GM21528 (cell line): Measurements from ENCODE around the gene LARGE1.
A peak's percentile ranks its signal among the peaks of the same experiment; 100 is the strongest.

Source experiments
- ATAC-seq: cut with Tn5 transposase; IDR thresholded peaks from one replicate; pipeline ENCODE4 v1.9.1; 2021; ENCODE audit warnings: mild to moderate bottlenecking, moderate library complexity; ENCODE audit not compliant: unreplicated experiment, low FRiP score

LARGE1 gene

DNA sequence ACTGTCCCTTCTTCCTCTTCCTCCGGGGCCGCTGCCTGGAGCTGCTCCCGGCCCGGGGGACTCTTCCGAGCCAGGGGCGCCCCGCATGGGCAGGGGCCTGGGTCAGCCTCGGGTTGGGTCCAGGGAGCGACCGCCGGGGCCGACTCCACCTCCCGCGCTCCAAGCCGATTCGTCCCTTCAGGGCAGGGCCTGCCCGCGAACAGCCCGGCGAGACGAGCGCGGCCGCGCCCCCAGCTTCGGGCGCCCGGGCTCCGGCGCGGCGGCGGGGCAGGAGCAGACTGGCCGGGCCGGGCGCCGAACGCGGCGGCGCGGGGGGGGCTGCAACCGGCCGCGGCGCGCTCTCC lies at the start of gene LARGE1:
TSS of gene LARGE1 (minus strand) at position 280 of the 344 bp plus-strand sequence.
- ATAC-seq: peak; percentile 19

DNA sequence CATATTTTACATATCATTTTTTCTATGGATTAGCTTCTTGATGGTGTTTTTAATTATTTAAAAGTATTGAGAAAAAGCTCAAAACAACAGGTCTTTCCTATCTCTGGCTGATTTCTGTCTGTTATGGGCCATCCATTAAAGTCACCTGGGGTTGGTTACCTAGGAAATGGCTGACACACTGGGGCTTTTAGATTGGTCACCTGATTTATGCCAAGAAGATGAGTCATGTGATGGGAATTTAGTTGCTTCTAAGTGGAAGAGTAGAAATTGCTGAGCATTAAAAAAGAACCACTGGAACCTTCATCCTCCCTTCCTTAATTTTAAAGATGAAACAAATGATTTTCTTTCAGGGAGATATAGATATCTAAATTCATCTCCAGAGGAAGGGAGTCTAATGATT lies 48.8 kb upstream of the LARGE1 start:
- no peak for ATAC-seq

DNA sequence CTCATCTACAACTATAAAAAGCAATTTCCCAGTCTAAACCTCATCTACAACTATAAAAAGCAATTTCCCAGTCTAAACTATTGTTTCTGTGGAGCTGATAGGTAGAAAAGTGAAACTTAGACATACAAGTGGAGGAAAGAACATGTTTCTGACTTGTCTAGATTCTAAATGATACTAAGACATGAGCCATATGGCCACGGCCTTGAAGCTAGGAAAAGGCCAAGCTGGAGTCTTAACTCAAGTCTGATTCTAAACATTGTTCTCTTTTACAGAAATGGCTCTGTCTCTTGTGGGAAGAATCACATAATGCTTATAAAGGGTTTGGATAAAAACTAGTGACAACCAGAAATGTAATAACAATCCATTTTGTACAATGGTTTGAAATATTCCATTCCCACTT lies 43.8 kb upstream of the LARGE1 start:
- ATAC-seq: no peak

DNA sequence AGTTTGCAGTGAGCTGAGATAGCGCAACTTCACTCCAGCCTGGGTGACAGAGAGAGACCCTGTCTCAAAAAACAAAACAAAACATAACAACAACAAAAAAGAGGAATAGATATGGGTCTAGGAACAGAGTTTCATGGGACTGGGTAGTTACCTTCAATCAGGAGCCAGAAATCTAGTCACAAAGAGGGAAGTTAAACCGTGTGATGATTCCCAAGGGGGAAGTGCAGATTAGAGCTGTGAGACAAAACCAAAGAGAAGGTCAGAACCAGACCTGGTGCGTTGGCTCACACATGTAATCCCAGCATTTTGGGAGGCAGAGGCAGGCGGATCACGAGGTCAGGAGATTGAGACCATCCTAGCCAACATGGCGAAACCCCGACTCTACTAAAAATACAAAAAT lies 42.1 kb upstream of the LARGE1 start:
- no peak for ATAC-seq

DNA sequence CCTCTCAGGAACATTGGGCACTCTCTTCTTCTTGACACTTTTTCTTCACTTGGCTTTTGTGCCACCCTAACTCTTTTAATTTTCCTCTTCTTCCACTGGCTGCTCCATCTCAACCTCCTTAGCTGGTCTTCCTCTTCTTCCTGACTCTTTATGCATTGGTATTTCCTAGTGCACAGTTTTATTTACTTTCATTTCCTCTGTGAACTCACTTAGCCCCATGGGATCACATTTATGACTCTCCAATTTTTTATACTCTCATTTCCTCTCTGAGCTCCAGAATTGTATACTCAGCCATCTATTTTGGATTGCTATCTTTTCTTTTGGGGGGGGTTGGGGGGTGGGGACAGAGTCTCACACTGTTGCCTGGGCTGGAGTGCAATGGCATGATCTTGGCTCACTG lies 38.5 kb upstream of the LARGE1 start:
- no peak for ATAC-seq

DNA sequence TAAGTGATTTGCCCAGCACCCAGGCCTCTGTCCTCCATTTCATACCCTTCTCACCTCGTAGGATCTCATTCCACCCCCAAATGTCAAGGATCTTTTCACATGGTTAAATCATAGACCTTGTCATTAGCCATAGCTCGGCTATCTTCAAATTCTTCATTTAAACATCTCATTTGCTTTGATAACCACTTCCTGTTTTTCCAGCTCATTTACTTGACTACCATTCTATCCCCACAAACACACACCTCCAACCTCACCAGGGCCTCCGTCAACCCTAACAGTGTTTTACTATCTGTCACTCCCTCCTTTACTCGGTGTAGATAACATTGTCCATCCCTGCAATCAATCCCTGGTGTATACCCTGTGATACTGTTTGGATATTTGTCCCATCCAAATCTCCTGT lies 36.8 kb upstream of the LARGE1 start:
- ATAC-seq: no peak

DNA sequence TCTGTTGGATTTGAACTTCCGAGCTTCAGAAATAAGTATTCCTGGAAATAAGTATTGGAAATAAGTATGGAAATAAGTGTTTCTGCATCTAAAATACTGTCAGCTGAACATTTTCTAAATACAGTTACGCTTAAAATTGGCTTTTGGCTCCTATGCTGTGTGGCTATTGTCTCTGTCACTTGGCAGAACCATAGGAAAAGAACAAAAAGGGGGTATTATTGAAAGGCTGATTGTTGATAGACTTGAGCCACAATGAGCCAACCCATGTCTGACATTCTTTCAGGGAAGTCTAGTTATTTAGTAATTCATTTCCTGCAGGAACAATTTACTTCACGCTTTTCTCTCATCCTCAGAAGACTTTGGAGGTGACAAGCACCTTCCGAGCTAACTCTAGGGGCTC lies 32.5 kb upstream of the LARGE1 start:
- ATAC-seq: no peak

DNA sequence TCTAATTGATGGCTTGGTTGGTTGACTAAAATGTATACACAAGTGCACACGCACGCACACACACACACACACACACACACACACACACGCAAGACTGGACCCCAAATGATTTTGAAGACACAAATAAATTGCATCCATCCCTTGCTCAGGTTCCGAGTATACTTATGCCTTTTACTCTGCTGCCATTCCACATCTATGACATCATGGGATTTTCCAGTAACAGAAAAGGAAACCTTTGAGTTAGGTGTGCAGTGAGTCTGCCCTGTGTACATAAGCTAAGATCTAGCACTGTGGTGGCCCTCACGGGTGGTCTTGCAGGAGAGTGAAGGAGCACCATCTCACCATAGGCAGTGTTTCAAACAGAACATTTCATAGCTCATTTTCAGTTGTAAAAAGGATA lies 20.5 kb upstream of the LARGE1 start:
- ATAC-seq: no peak

DNA sequence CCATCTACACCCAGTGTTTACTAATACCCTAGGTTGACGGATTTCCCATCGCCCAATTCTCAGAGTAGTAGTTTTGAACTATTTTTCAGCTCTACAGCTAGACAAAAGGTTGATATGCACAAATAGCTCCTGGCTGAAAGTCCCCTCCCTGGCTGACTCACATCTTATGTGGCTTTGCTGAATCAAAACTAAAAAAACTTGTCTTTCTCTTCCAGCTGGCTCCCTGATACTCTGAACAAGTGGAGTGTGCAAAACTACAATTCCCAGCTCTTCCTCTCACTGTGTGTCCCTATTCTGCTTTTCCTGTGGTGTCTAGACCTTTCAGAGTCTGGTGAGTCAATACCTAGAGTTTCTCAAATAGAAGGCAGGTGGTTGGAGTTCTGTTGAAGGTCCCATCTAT lies 12.7 kb upstream of the LARGE1 start:
- no peak for ATAC-seq

DNA sequence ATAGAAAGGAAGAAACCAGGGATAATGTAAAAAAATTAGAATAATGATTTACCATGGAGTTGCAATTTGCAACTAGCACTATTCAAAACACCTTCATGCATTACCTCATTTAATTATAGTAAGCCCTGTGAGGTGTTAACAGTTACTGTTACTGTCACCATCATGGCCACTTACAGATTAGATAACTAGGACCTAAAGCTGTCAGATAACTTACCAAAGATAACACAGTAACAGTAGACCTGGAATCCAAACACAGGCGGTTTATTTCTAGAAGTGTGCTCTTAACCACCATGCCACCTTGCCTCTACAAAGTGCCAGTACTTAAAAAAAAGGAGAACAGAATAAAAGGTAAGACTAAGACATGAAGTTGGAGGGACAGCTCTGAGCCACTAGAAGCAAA lies 11.1 kb upstream of the LARGE1 start:
- no peak for ATAC-seq

DNA sequence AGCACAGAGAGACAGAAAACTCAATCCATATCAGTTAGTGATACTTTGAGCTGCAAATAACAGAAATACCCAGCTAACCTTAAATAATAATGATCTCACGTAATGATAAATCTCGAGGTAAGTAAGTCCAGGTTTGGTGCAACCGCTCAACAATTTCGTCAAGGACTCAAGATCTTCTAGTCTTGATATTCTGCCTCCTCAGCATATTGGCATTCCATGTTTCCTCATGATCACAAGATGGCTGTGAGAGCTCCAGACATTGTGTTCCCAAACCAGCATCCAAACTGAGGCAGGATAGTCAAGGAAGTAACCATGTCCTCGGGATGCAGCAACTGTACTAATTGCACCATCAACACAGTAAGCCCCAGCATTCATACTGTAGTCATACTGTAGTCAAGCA lies 7.5 kb upstream of the LARGE1 start:
- ATAC-seq: no peak

DNA sequence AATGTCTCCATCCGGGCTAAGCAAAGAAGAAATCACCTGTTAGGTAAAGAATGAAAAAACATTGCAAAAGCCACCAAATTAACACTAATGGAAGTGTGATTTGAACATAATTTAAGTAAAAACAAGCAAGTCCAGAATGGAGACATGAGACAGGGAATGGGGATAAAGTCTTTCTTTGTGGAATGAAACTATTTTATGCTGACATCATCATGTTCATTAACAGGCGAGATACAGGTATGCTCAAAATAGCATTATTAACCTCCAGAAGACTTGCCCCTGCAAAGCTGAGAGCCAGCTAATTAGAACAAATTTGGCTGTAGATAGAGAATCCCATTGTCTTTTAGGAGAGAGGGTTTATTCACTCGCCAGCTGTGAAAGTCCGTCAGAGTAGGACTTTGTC lies 4.9 kb upstream of the LARGE1 start:
- no peak for ATAC-seq

DNA sequence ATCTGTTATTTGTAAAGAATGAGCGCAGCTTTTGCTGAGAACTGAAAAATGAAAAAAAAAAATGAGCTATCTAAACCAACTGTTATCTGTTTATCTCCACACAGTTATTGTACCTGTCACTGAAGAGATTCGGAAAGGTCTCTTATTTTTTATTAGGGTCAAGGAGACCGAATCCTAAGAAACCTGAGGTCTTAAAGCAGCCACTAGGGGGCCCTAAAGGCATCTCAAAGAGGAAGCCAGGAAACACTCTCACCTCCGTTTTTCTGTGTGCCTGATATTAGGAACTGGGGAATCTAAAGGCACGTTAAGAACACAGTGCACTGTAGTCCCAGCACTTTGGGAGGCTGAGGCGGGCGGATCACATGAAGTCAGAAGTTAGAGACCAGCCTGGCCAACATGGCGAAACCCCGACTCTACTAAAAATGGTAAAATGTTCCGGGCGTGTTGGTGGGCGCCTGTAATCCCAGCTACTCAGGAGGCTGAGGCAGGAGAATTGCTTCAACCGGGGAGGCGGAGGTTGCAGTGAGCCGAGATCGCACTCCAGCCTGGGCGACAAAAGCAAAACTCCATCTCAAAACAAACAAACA lies 3.5 kb upstream of the LARGE1 start:
- no peak for ATAC-seq

DNA sequence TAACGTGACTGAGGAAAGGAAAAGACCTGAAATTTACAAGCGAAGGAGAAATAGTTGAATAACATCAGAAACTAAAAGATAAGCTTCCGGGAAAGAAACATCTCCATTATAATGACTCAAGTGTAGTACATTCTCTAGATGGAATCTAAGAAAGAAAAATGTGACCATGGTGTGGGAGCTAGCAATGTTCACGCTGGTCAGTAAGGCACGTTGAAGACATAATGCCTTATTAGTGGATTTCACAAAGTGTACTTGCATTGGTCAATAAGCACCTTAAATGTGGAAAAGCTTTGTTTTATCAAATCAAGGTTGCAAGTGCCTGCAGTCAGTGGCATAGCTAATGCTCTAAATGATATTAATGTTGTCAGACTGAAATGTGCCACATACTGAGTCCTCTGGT lies 2.8 kb upstream of the LARGE1 start:
- ATAC-seq: no peak

DNA sequence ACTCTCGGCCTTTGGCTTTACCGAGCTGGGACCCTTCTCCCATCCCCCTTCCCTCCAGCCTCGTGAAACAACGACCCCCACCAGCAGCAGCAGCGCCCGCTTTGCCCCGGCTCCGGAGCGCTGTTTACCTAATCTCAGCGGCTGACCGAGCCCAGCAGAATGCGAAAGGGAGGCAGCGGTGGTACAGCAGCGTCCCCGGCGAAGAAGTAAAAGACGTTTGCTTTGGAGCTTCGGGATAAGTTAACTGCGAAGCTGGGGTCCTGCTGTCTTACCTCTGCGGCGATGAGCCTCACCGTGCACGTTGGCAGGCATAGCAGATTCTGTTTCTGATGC lies 2.0 kb upstream of the LARGE1 start:
- ATAC-seq: no peak

DNA sequence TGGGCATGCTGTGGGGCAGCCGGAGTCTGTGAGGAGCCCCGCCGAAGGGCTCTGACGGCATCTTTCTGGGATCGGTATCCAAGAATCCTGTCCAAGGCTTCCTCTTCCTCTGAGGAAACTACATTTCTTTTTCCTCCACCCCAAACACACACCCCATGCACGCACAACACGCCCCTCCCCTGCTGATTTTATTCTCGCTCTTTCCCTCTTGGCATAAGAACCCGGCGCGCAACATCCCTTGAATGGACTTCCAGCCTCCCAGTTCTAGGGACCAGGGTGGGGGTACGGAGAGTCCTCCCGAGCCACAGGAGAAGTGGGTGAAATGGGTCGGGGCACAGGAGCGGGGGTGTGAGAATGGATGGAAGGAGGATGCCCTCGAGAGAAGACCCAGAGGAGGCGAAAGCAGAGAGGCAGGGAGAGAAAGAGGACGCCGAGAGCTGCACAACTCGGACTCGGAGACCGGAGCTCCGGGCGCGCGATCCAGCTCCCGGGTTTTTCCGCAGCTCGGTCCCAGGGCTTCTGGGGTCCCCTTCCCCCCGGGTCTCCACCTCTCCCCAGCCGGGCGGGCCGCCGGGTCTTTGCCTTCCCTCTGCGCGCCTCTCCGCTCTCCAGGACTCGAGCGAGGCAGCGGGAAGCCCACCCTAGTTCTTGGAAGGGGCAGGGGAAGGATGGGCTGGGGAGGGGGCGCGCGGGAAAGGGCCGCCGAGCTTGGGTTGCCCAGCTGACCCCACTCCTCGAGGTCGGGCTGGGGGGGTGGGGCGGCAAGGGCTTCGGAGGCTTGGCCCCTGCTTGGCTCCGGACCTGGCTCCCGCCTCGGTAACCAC lies 1.5 kb upstream of the LARGE1 start:
- ATAC-seq: no peak

DNA sequence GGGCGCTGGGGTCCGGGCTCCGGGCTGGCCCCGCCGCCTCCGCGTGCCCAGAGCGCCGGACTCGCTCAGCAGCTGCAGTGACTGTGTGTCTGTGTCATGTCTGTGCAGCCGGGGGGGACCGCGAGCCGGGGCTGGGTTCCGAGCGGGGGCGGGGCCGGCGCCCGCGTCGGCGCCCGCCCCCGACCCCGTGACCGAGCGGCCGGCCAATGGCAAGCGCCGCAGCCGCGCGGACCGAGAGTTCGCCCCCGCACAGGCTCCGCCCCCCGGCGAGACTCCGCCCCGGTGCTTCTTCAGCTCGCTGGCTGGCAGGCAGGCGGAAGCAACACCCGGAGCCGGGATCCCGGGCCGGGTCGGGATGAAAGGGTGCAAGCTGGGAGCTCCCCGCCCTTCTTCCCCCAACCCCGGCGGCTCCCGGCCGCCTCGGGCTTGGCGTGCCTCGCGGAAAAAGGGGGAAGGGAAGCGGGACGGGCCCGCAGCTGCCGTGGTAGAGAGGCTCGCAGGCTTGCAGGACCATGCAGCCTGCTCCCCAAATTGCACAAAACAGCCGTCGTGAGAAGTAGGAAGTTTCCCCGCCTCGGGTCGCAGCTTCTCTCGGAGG lies 750 bp upstream of the LARGE1 start:
- peak; percentile 63 for ATAC-seq

DNA sequence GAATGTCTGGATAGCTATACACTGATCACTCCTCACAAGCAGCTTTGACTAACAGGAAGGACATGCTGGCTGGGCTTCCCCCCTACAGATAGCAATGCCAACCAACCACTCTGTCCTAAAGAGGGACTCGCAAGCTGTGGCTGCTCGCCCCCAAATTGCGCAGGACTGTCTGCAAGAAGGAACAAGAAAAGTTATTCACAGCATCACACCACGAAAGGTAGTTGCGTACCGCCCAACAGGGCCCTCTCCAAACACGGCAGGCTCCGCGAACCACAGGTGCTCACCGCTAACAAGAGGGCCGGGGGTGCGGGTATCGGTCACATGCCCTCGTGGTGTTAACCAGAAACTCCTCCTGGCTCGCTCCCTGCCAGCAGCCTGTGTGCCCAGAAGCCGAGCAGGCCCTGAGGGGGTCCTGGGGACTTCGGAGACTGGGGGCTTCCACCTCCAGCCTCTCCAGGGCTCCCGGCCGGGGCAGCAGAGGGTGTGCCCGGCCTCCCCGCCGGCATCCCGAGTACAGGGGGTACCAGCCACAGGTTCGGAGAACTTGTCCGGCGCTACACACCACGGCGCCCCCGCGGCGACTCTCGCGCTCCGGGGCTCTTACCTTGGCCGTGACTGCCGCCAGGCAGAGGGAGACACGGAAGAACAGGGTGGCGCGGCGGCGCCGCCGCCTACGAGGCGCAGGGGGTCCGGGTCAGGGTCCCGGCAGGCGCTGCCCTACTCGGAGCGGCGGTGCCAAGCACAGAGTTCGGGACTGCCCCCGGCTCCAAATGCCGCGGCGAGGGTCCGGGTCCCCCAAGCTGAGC lies 682 bp downstream of the LARGE1 start:
- ATAC-seq: peak; percentile 24

DNA sequence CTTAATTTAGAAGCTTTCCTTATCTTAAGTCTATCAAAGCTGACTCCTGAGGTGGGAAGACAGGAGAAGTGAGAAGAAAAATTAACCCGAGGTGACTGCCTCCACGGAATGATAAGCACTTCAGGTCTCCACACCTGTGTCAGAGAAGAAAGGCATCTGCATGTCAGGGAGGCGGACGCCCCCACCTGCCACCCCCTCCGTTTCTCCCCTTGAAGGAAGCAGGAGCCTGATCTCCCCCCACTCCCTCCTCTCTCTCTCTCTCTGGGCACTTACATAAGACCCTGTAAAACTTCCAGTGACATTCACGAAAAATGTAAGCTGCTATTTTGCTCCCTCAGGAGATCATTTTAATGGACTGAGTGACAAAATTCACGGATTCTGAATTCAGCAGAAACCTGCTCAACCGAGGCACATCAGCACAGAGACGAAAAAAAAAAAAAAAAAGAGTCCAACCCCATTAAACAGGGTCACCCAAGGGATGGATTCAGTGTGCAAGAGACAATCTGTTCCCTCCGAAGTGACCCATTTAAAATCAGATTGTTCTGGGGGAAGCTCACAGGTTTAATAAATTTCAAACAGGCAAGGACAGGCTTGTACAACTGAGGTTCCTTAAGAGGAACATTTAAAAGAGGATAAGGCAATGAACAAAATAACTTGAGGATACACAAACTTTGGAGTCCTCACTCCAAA lies 1.5 kb downstream of the LARGE1 start:
- no peak for ATAC-seq

DNA sequence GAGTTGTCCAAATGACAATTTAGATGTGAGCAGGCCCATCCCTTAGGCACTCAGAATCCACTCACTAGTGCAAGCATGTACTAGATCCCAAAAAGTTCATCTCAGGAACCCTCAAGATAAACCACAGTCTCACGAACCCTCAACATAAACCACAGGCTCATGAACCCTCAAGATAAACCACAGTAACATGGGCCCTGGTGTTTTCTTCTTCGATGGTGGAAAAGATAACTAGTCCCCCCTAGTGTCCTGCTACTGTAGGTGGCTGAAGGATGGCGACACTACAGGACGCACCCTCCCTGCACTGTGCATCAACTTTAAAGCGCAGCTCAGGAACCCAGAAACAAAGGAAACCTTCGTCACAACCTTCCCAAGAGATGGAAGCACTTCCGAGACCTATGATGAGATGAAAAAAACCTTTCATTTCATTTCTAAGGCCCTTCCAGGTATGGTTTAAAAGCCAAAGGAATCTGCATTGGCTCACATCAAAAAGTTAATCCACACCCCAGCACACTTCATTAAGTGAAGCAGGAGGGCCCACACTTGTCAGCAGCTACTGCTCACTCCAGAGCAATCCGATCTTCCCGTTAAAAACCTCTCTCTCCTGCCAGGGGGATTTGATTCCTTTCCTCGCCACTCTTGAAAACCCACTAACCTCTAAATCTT lies 2.4 kb downstream of the LARGE1 start:
- ATAC-seq: no peak
